CD14-positive monocyte (primary cell): ENCODE results near the gene CEP78. TPM values are rescaled to one million over a fixed set of nuclear protein-coding genes. Genes with fewer than 3 reads are reported as not detected.

Experiments used
- DNase-seq, 3 donors: peaks; one replicate each; pipeline ENCODE4 v3.0.0-alpha.2; 2011 to 2022
- H2AFZ ChIP-seq: 2 replicates; pipeline ENCODE4 v1.6.0; 2012; ENCODE audit warnings: mild to moderate bottlenecking, low read depth, low read length, inconsistent platforms; ENCODE audit not compliant: insufficient read depth, poor library complexity, severe bottlenecking
- H3K27ac ChIP-seq, 2 donors: 1 replicate in 1 of 2; 2 replicates in 1 of 2; pipeline ENCODE4 v1.5.1; 2012 to 2013; ENCODE audit warnings: low read length in 2 of 2, control low read depth in 1 of 2, inconsistent platforms in 1 of 2, low read depth in 1 of 2, mild to moderate bottlenecking in 1 of 2
- H3K27me3 ChIP-seq, 2 donors: one replicate each; pipeline versions ENCODE4 v1.6.0 to v1.6.1; 2011 to 2013; ENCODE audit warnings: low read length in 2 of 2; ENCODE audit not compliant: control insufficient read depth in 2 of 2, insufficient read depth in 2 of 2
- H3K36me3 ChIP-seq, 2 donors: replicated peaks in 1 of 2; 1 replicate in 1 of 2; 2 replicates in 1 of 2; pipeline versions ENCODE4 v1.5.1 to v1.6.1; 2012 to 2013; ENCODE audit warnings: low read length in 2 of 2, control low read depth in 1 of 2, inconsistent platforms in 1 of 2, mild to moderate bottlenecking in 1 of 2; ENCODE audit not compliant: insufficient read depth in 2 of 2, control insufficient read depth in 1 of 2
- H3K4me1 ChIP-seq, 2 donors: 1 replicate in 1 of 2; 2 replicates in 1 of 2; pipeline versions ENCODE4 v1.5.1 to v1.6.1; 2012 to 2013; ENCODE audit warnings: low read length in 2 of 2, control low read depth in 1 of 2, inconsistent platforms in 1 of 2, mild to moderate bottlenecking in 1 of 2, moderate library complexity in 1 of 2; ENCODE audit not compliant: insufficient read depth in 2 of 2, control insufficient read depth in 1 of 2
- H3K4me2 ChIP-seq: replicated peaks from 2 replicates; pipeline ENCODE3; 2012; ENCODE audit warnings: low read length, moderate library complexity, mild to moderate bottlenecking; ENCODE audit not compliant: poor library complexity, severe bottlenecking; ENCODE audit errors: extremely low read depth
- H3K4me3 ChIP-seq, 3 experiments: fragments of 200-600 bp in 1 of 3; sonication (generic) in 1 of 3; replicated peaks in 1 of 3; 1 replicate in 2 of 3; 2 replicates in 1 of 3; pipeline ENCODE4 v1.5.1; 2011 to 2013; ENCODE audit warnings: low read length in 3 of 3, mild to moderate bottlenecking in 3 of 3, control low read depth in 2 of 3, low read depth in 2 of 3, inconsistent platforms in 1 of 3, moderate library complexity in 1 of 3
- H3K79me2 ChIP-seq: 2 replicates; pipeline ENCODE4 v1.6.0; 2012; ENCODE audit warnings: mild to moderate bottlenecking, control low read depth, inconsistent platforms, low read length, moderate library complexity; ENCODE audit not compliant: insufficient read depth
- H3K9ac ChIP-seq: 2 replicates; pipeline ENCODE4 v1.6.0; 2017; ENCODE audit warnings: low read length, mild to moderate bottlenecking; ENCODE audit not compliant: insufficient read depth, poor library complexity, severe bottlenecking
- H3K9me3 ChIP-seq, 2 donors: replicated peaks in 1 of 2; 1 replicate in 1 of 2; 2 replicates in 1 of 2; pipeline versions ENCODE4 v1.5.1 to v1.6.1; 2012 to 2013; ENCODE audit warnings: low read length in 2 of 2, control low read depth in 1 of 2; ENCODE audit not compliant: control insufficient read depth in 1 of 2, insufficient read depth in 1 of 2
- H4K20me1 ChIP-seq: 2 replicates; pipeline ENCODE4 v1.6.0; 2012; ENCODE audit warnings: mild to moderate bottlenecking, low read length, control low read depth, moderate library complexity; ENCODE audit not compliant: insufficient read depth
- H3K27ac Mint-ChIP-seq, 7 donors: one replicate each; pipeline ENCODE4 v1.8.0; 2020; ENCODE audit warnings: mild to moderate bottlenecking in 7 of 7, mixed read lengths in 7 of 7, moderate library complexity in 6 of 7, inconsistent platforms in 2 of 7
- H3K27me3 Mint-ChIP-seq, 3 donors: one replicate each; pipeline ENCODE4 v1.8.0; 2021 to 2022; ENCODE audit warnings: low read depth in 3 of 3, mild to moderate bottlenecking in 3 of 3, mixed read lengths in 3 of 3, moderate library complexity in 3 of 3, inconsistent platforms in 1 of 3
- H3K36me3 Mint-ChIP-seq, 2 donors: one replicate each; pipeline ENCODE4 v1.8.0; 2020; ENCODE audit warnings: mixed read lengths in 2 of 2, inconsistent platforms in 1 of 2, mild to moderate bottlenecking in 1 of 2
- H3K4me1 Mint-ChIP-seq: one replicate; pipeline ENCODE4 v1.8.0; 2020; ENCODE audit warnings: mild to moderate bottlenecking, mixed read lengths
- H3K4me3 Mint-ChIP-seq, 2 donors: one replicate each; pipeline ENCODE4 v1.8.0; 2020; ENCODE audit warnings: mild to moderate bottlenecking in 2 of 2, mixed read lengths in 2 of 2, moderate library complexity in 1 of 2
- H3K9me3 Mint-ChIP-seq, 7 donors: one replicate each; pipeline ENCODE4 v1.8.0; 2020 to 2022; ENCODE audit warnings: mixed read lengths in 7 of 7, mild to moderate bottlenecking in 6 of 7, moderate library complexity in 6 of 7, inconsistent platforms in 2 of 7
- CTCF ChIP-seq: fragments of 200-600 bp; IDR thresholded peaks from one replicate; pipeline ENCODE4 v1.8.0; 2022; ENCODE audit warnings: antibody characterized with exemption, mild to moderate bottlenecking
- WGBS: methylation state at CpG from one replicate; pipeline ENCODE4 v1.1.5; 2013; ENCODE audit warnings: missing lambda C conversion rate; ENCODE audit not compliant: insufficient coverage; 5-methylcytosine and 5-hydroxymethylcytosine counted together
- intact Hi-C, 2 donors: fragments of 100-400 bp; cut with micrococcal nuclease; formaldehyde crosslinking; loops; one replicate each; pipeline versions ENCODE4 v1.15.0 to v1.15.1; 2023
- polyA plus RNA-seq, 3 donors: library from polyadenylated mRNA; depleted of rRNA in 1 of 3; unstranded in 2 of 3; stranded (reverse) in 1 of 3; fragments of 300-500 nt in 2 of 3; fragments of >200 nt in 1 of 3; fragmentation: Illumina TruSeq in 2 of 3; gene quantifications; 1 replicate in 2 of 3; 2 replicates in 1 of 3; pipeline ENCODE4 v1.2.3, GENCODE V29; 2012 to 2021

Gene CEP78
- polyA plus RNA-seq, 3 donors: 1.7 to 3.3 (median 2.5) TPM

GRCh38 chr9:78320875-78321496 lies 85.1 kb downstream of the CEP78 start:
- H3K4me2 ChIP-seq: no peak overlapping the region
- H3K9ac ChIP-seq: no peak overlapping the region
- H3K9me3 Mint-ChIP-seq: peaks cover 0 to 4% (median 0%) of the 10 kb centered on the region in 7 donors
- H3K9me3 ChIP-seq: no peaks in the 10 kb centered on the region
- no peak for TF ChIP-seq CTCF
- H3K4me1 Mint-ChIP-seq: peaks cover 8% of the 10 kb centered on the region
- peaks cover 0 to 5% (median 3%) of the 10 kb centered on the region in 3 donors for H3K27me3 Mint-ChIP-seq
- no peak overlapping the region for H2AFZ ChIP-seq
- no peaks in the 10 kb centered on the region for H3K4me1 ChIP-seq
- no peak overlapping the region for H3K27ac Mint-ChIP-seq
- DNase-seq: no peak
- no peaks in the 10 kb centered on the region for H3K27me3 ChIP-seq
- no peaks in the 10 kb centered on the region for H3K79me2 ChIP-seq
- peaks cover 10 to 17% of the 10 kb centered on the region in 2 donors for H3K36me3 Mint-ChIP-seq
- no peaks in the 10 kb centered on the region for H4K20me1 ChIP-seq
- intact Hi-C loops: no loop called here
- H3K36me3 ChIP-seq: no peaks in the 10 kb centered on the region
- H3K27ac ChIP-seq: no peak overlapping the region
- WGBS: no CpG with 5 or more reads among the region's 4 CpGs
- H3K4me3 Mint-ChIP-seq: no peak overlapping the region
- no peak overlapping the region for H3K4me3 ChIP-seq

- no peaks in the 10 kb centered on the region for H3K4me1 ChIP-seq
- intact Hi-C loops: no loop called here
- Mint-ChIP-seq H3K4me3 (no peak overlapping the region), H3K27me3 (peaks cover 0 to 5% (median 3%) of the 10 kb centered on the region in 3 donors), H3K9me3 (peaks cover 0 to 4% (median 0%) of the 10 kb centered on the region in 7 donors), H3K27ac (no peak overlapping the region), H3K4me1 (peaks cover 8% of the 10 kb centered on the region), H3K36me3 (peaks cover 10 to 17% of the 10 kb centered on the region in 2 donors)
- H2AFZ ChIP-seq: no peak overlapping the region
- H3K27me3 ChIP-seq: no peaks in the 10 kb centered on the region
- no peaks in the 10 kb centered on the region for H3K9me3 ChIP-seq
- no peak overlapping the region for H3K4me2 ChIP-seq
- no peak overlapping the region for H3K4me3 ChIP-seq
- H3K36me3 ChIP-seq: no peaks in the 10 kb centered on the region
- DNase-seq: no peak
- no peak for TF ChIP-seq CTCF
- WGBS: 100% methylated on average over 2 of the region's 7 CpGs
- no peak overlapping the region for H3K9ac ChIP-seq
- no peaks in the 10 kb centered on the region for H3K79me2 ChIP-seq
- no peaks in the 10 kb centered on the region for H4K20me1 ChIP-seq
- H3K27ac ChIP-seq: no peak overlapping the region
These were observed 85.6 kb downstream of the CEP78 start for GRCh38 chr9:78321505-78321904.
